Measurements from ENCODE around the gene WDR1.
A peak's percentile ranks its signal among the peaks of the same experiment; 100 is the strongest.

Gene WDR1

GRCh38 chr4:10099499-10100325 lies 16.9 kb downstream of the WDR1 start:
- DNase-seq (ENCODE audit: low read depth, low spot score): no peak

GRCh38 chr4:10098780-10099160 lies 17.8 kb downstream of the WDR1 start:
- DNase-seq (ENCODE audit: low read depth, low spot score): no peak

DNA sequence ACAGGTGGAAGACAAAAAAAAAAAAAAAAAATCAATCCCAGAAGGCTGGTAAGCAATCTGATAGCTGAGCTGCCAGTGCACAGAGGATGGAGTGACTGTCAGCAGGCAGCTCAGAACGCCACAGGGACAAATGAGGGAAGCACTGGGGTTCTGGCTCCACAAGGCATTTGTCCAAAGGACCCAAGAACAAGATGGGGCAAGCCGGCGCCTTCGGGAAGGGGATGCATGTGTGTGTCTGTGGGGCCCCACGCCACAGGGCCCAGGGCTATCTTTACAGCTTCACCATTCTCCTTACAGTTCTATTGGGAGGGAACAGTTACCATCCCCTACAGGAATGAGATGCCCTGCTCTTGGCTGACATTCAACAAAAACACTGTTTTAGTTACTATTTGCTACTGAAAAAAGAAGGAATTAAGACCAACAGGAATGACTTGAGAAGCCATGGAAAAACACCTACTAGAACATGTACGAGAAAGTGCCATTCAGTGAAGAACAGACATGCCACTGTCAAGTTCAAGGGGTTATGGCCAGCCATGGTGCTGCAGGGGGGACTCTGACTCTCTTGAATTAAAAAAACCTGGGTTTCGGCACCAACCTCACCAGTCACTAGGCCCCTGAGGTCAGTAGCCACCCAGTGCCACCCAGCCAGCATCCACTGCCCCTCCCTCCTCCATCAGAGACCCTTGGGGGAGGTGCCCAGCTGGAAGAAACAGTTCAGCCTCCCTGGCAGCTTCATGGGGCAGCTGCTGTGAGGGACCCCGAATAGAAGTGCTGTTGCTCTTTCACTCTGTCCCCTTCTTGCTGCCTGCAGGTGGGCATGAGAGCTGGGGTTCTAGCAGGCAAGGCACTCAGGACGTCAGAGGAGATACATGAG lies 18.5 kb downstream of the WDR1 start:
- DNase-seq (ENCODE audit: low read depth, low spot score): no peak

DNA sequence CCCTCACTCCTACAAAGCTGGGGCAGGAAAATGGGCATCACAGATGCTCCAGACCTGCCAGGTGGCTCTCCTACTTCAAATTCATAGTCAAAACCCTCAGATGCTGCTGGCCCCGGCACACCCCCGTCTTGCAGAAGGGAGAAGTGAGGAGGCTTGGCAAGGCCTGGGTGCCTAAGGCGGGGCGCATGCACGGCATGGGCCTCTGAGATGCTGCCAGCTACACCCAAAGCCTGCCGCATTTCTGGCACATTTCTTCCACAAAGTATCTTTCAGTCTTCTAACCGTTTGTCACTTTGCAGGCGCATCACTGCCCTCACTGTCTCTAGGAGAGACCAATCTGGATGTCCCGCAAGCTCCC lies 19.6 kb downstream of the WDR1 start:
- DNase-seq (ENCODE audit: low read depth, low spot score): no peak

- peak; percentile 54 for DNase-seq (ENCODE audit: low read depth, low spot score)
Measured at GRCh38 chr4:10096201-10096977, 20.2 kb downstream of the WDR1 start.

- DNase-seq (ENCODE audit: low read depth, low spot score): no peak
Measured at GRCh38 chr4:10095296-10095991, 21.2 kb downstream of the WDR1 start.

DNA sequence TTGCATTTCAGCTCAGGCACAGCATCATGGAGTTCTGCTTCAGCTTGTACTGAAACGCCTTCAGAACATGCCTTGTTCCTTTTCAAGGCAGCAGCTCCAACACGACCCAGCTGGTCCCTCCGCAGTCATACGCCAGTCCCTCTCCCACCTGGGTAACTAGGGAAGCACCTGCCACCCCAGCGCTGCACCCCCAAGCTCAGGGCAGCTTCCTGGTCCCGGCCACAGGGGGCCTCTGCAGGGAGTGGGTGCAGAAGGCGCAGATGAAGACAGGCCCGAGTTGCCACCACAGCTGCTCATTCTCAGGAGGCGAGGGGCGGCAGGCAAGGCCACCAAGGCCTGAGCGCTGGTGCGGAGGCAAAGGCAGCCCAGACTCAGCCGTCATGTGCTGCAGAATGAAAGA lies 21.8 kb downstream of the WDR1 start:
- DNase-seq (ENCODE audit: low read depth, low spot score): no peak

DNA sequence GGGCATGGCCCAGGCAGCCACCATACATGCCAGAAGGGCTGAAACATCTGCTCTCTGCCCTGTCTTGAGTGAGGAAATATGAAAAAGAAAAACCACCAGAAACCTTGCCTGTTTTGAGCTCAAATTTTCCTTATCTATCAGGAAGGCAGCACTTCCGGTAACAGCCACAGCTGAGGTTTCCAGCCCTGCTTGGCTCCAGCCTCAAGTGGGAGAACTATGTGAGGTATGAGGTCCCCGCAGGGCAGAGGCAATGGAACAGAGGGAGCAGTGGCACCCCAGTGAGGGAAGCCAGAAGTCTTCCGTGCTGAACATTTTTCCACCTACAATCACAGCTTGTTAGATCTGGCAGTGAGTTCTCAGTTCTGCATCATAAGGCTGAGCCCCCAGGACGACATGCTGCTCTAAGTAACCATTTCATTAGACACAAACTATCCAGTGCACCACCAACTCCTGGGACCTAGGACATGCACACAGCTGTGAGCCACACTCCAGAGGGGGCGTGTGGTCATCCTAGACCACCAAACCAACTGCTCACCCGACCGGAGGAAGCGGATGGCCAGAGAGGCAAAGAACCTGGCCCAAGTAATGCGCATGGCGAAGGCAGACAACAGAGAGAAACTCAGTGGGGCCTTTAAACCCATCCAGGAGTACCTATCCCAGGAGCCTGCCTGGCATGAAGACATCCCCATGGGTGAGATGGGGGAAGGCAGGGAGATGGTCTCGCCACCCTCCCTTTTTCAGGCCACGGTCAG lies 22.6 kb downstream of the WDR1 start:
- no peak for DNase-seq (ENCODE audit: low read depth, low spot score)

DNA sequence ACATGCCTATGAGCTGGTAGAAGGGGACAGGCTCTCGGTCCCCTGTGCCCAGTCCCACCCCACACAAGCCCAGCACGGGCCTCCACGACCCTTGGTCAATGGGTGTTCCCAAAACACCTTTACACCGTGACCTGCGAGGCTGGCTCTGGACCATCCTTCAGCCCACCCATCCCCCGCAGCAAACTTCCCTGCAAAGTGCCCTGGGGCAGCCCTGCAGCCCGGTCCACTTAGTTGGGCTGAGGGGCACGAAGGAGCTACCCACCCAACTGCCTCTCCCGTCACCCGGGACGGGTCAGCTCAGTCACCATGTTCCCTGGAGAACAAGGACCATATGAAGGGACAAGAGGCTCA lies 23.4 kb downstream of the WDR1 start:
- no peak for DNase-seq (ENCODE audit: low read depth, low spot score)

- DNase-seq (ENCODE audit: low read depth, low spot score): no peak
Measured at GRCh38 chr4:10092481-10093270, 23.9 kb downstream of the WDR1 start.

DNA sequence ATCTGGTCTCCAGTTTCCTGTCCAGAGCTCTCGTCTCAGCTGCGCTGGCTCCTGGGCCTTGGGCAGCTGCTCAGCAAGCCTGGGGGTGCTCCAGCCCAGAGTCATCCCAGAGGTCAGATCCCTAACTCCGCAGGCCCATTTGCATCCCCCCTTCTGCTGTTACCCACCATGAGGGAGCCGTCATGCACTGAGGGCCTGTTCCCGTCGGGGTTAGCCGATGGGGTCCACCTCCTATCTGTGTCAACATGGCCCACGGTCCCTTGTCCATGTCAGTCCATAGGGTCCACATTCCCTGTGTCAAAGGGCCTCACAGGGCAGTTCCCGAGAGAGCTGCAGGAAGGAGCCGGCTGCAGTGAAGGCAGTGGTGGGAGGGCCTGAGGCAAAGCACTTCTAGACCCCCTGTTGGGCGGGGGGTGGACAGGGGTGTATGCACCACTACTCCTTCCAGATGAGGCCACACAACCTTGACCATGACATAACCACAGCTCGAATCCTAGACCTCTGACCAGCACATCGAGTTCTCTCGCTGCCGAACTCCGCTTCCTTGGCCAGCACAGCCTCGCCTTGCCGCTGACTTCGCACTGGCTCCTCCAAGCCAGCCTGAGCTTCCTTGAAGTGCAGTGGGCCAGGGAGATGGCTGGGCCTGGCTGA lies 24.9 kb downstream of the WDR1 start:
- no peak for DNase-seq (ENCODE audit: low read depth, low spot score)

DNA sequence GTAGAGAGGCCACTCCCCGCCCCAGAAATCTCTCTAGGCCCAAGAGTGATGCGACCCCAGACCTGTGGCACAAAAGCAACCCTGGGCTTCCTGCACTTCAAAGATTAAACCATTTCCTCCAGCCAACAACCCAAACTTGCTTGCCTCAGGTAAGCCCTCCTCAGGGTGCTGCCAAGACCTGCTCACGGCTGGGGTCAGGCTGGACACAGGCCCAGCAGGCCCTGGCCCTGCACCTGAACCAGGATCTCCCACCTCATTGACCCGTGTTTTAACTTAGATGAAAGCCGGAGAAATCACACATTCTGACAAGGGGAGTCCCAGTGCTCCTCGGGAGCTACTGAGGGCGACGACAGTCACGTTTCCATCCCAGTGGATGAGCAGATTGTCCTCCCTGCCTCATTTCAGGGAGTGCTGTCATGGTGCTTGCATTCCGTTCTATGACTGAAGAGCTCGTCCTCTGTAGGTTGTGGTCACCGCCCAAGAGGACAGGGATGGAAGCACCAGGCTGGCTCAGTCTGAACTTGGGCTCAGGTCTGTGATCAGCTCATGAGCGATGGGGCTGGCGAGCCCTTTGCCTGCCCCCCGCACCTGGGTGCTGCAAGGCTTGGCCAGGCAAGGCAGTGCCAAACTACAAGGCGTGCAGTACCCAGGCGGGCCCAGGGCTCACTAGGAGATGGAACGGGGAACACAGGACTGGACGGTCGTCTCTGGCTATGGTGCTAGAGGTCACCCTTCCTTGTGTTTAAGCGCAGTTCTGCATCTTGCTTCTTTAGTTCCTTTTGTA lies 25.9 kb downstream of the WDR1 start:
- DNase-seq (ENCODE audit: low read depth, low spot score): no peak

DNA sequence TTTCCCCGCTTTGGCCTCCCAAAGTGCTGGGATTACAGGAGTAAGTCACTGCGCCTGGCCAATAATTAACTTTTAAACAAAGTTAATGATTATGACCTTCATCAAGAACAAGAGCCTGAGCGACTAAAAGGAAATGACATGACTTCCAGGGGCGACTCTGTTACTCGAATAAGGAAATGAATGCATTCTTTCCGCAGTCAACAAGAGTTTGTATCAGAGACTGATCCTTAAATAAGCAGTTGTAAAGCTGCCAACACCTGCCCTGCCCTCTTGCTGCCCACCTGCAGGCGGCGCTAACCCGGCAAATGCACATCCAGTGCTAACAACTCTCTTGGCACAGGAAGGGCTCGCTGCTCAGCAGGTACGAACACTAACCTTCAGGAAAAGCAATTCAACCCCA lies 27.3 kb downstream of the WDR1 start:
- DNase-seq (ENCODE audit: low read depth, low spot score): no peak

DNA sequence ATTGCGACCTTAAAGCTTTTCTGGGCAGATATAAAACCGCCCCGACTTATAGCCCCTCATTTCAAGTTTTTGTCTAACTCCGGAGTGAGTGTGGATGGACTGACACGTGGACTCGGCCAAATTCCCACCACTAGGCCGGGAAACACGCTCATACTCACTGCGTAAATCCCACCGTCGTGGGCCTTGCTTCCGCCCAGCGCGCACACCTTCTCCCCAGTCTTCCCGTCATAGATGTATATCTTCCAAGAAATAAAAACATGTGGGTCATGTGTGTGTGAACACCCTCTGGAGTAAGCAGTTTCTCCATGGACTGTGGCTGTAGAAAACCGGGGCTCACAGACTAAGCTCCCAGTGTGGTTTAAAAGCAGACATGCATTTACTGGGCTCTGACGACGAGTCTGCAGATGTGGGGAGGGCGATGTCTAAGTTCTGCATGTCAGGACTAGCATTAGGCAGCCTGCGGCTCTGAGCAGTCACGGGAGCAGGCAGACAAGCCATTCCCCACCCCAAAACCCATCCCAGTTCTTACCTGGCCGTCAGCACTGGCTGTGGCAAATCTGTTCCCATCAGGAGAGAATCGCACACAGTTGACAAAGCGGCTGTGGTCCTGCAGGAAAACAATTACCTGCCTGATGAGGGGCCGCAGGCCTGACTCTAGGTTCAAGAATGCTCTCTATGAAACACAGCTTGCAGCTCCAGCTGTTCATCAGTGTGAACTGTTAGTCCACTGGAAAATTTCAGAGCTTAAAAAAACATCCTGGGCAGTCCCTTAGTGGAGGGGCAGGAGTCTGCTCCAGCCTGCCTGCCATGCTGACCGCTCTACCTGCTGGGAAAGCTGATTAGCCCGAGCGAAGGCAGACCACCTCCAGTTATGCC lies 28.2 kb downstream of the WDR1 start:
- DNase-seq (ENCODE audit: low read depth, low spot score): no peak

- no peak for DNase-seq (ENCODE audit: low read depth, low spot score)
Measured at GRCh38 chr4:10087152-10087791, 29.3 kb downstream of the WDR1 start.

GRCh38 chr4:10086506-10087120 lies 30.0 kb downstream of the WDR1 start:
- no peak for DNase-seq (ENCODE audit: low read depth, low spot score)
